CD4-positive, alpha-beta T cell (primary cell): Measurements from ENCODE around the gene CBFA2T3. TPM values are rescaled to one million over a fixed set of nuclear protein-coding genes. Genes with fewer than 3 reads are reported as not detected.

Source experiments
- ATAC-seq: fragments of 200-7000 bp; cut with Tn5 transposase; one replicate; pipeline ENCODE4 v1.10.0; 2022; ENCODE audit warnings: mild to moderate bottlenecking; ENCODE audit not compliant: poor library complexity
- CTCF ChIA-PET: fragments of 350-600 bp; sonication (Branson Sonifier 250); formaldehyde crosslinking; loops from one replicate; lab custom pipeline; 2021; ENCODE audit warnings: antibody characterized with exemption, inconsistent platforms; lab: Charles Lee
- POLR2A ChIA-PET: fragments of 350-600 bp; sonication (Branson Sonifier 250); formaldehyde crosslinking; loops from one replicate; lab custom pipeline; 2021; ENCODE audit warnings: antibody characterized with exemption, inconsistent platforms; lab: Charles Lee
- DNase-seq, 14 experiments: peaks; one replicate each; pipeline ENCODE4 v3.0.0-alpha.2; 2013 to 2020; ENCODE audit warnings: mixed read lengths in 2 of 14
- H3K27ac ChIP-seq, 2 donors: one replicate each; pipeline versions ENCODE4 v1.5.1 to v1.7.0; 2013; ENCODE audit warnings: low read length in 2 of 2, low read depth in 1 of 2, mild to moderate bottlenecking in 1 of 2
- H3K27me3 ChIP-seq, 2 experiments: 1 replicate in 1 of 2; 2 replicates in 1 of 2; pipeline versions ENCODE4 v1.6.1 to v1.7.0; 2013; ENCODE audit warnings: low read length in 2 of 2, control low read depth in 1 of 2, mild to moderate bottlenecking in 1 of 2, moderate library complexity in 1 of 2; ENCODE audit not compliant: insufficient read depth in 2 of 2, control insufficient read depth in 1 of 2
- H3K36me3 ChIP-seq: one replicate; pipeline ENCODE4 v1.6.1; 2013; ENCODE audit warnings: low read length, control low read depth; ENCODE audit not compliant: insufficient read depth
- H3K4me1 ChIP-seq: one replicate; pipeline ENCODE4 v1.6.1; 2013; ENCODE audit warnings: low read length, control low read depth; ENCODE audit not compliant: insufficient read depth
- H3K4me3 ChIP-seq: one replicate; pipeline ENCODE4 v1.5.1; 2013; ENCODE audit warnings: mild to moderate bottlenecking, low read length, moderate library complexity
- H3K9me3 ChIP-seq, 2 experiments: 1 replicate in 1 of 2; 2 replicates in 1 of 2; pipeline versions ENCODE4 v1.6.1 to v1.7.0; 2013; ENCODE audit warnings: low read length in 2 of 2, mild to moderate bottlenecking in 2 of 2, control low read depth in 1 of 2, moderate library complexity in 1 of 2; ENCODE audit not compliant: control insufficient read depth in 1 of 2, insufficient read depth in 1 of 2
- H3K27ac Mint-ChIP-seq: one replicate; pipeline ENCODE4 v1.8.0; 2020; ENCODE audit warnings: mixed read lengths
- H3K27me3 Mint-ChIP-seq: one replicate; pipeline ENCODE4 v1.8.0; 2021; ENCODE audit warnings: mixed read lengths
- H3K36me3 Mint-ChIP-seq: one replicate; pipeline ENCODE4 v1.8.0; 2021; ENCODE audit warnings: low read depth, mixed read lengths
- H3K4me1 Mint-ChIP-seq: one replicate; pipeline ENCODE4 v1.8.0; 2021; ENCODE audit warnings: low read depth, mixed read lengths
- H3K4me3 Mint-ChIP-seq: one replicate; pipeline ENCODE4 v1.8.0; 2020; ENCODE audit warnings: mild to moderate bottlenecking, mixed read lengths
- H3K9me3 Mint-ChIP-seq: one replicate; pipeline ENCODE4 v1.8.0; 2020; ENCODE audit warnings: mixed read lengths
- CTCF ChIP-seq: fragments of 200-600 bp; IDR thresholded peaks from one replicate; pipeline ENCODE4 v1.8.0; 2022; ENCODE audit warnings: antibody characterized with exemption, mild to moderate bottlenecking
- intact Hi-C, 2 experiments: fragments of 100-400 bp; cut with DNase I in 1 of 2; cut with micrococcal nuclease in 1 of 2; formaldehyde crosslinking; loops; one replicate each; pipeline versions ENCODE4 v1.15.1 to v1.9.0; 2023 to 2025; cut with DNase I, micrococcal nuclease
- total RNA-seq, 174 experiments: library from RNA in 2 of 174; stranded (reverse) in 2 of 174; gene quantifications; one replicate each; pipeline ENCODE4 v1.2.3 and lab custom pipeline; 2021 to 2026

Gene CBFA2T3
- total RNA-seq, 2 experiments from 2014 or later, result 0.80 to 1.6 TPM

GRCh38 chr16:88888461-88889387 lies 88.3 kb downstream of the CBFA2T3 start:
- H3K9me3 ChIP-seq, result peaks cover 0 to 9% of the 10 kb centered on the region in 2 experiments
- intact Hi-C loops, result no loop called here
- H3K27me3 ChIP-seq, result no peaks in the 10 kb centered on the region
- no peaks in the 10 kb centered on the region for H3K27me3 Mint-ChIP-seq
- no peak overlapping the region for H3K27ac Mint-ChIP-seq
- ChIA-PET CTCF (no interaction called here), POLR2A (no interaction called here)
- H3K4me3 ChIP-seq, result no peak overlapping the region
- H3K36me3 Mint-ChIP-seq, result no peaks in the 10 kb centered on the region
- no peak overlapping the region for H3K27ac ChIP-seq
- TF ChIP-seq CTCF, result no peak
- H3K4me1 ChIP-seq, result no peaks in the 10 kb centered on the region
- no peak for ATAC-seq
- H3K9me3 Mint-ChIP-seq, result no peaks in the 10 kb centered on the region
- no peaks in the 10 kb centered on the region for H3K4me1 Mint-ChIP-seq
- no peak overlapping the region for H3K4me3 Mint-ChIP-seq
- no peak for DNase-seq
- no peaks in the 10 kb centered on the region for H3K36me3 ChIP-seq

GRCh38 chr16:88888057-88888456 lies 89.0 kb downstream of the CBFA2T3 start:
- H3K27ac Mint-ChIP-seq, result no peak overlapping the region
- H3K36me3 Mint-ChIP-seq, result no peaks in the 10 kb centered on the region
- Histone ChIP-seq H3K36me3 (no peaks in the 10 kb centered on the region), H3K4me1 (no peaks in the 10 kb centered on the region), H3K27me3 (no peaks in the 10 kb centered on the region), H3K4me3 (no peak overlapping the region), H3K27ac (no peak overlapping the region), H3K9me3 (peaks cover 0 to 9% of the 10 kb centered on the region in 2 experiments)
- TF ChIP-seq CTCF, result no peak
- H3K27me3 Mint-ChIP-seq, result no peaks in the 10 kb centered on the region
- ChIA-PET CTCF (no interaction called here), POLR2A (no interaction called here)
- ATAC-seq, result no peak
- H3K4me3 Mint-ChIP-seq, result no peak overlapping the region
- H3K4me1 Mint-ChIP-seq, result no peaks in the 10 kb centered on the region
- intact Hi-C loops, result no loop called here
- H3K9me3 Mint-ChIP-seq, result no peaks in the 10 kb centered on the region
- DNase-seq, result no peak

- ATAC-seq (no peak), DNase-seq (no peak)
- no peak overlapping the region for H3K4me3 Mint-ChIP-seq
- Histone ChIP-seq H3K27me3 (no peaks in the 10 kb centered on the region), H3K9me3 (peaks cover 0 to 9% of the 10 kb centered on the region in 2 experiments), H3K27ac (no peak overlapping the region), H3K36me3 (no peaks in the 10 kb centered on the region), H3K4me1 (peaks cover 6% of the 10 kb centered on the region), H3K4me3 (no peak overlapping the region)
- ChIA-PET CTCF (no interaction called here), POLR2A (no interaction called here)
- no peak for TF ChIP-seq CTCF
- H3K9me3 Mint-ChIP-seq, result no peaks in the 10 kb centered on the region
- H3K27me3 Mint-ChIP-seq, result no peaks in the 10 kb centered on the region
- no peaks in the 10 kb centered on the region for H3K36me3 Mint-ChIP-seq
- no peaks in the 10 kb centered on the region for H3K4me1 Mint-ChIP-seq
- H3K27ac Mint-ChIP-seq, result no peak overlapping the region
- intact Hi-C loops, result no loop called here
These were observed 90.0 kb downstream of the CBFA2T3 start for GRCh38 chr16:88886845-88887521.
